GM12878 (cell line): Measurements from ENCODE around the gene RMND1. TPM values are rescaled to one million over a fixed set of nuclear protein-coding genes. Genes with fewer than 3 reads are reported as not detected.

Experiments
- ATAC-seq: fragments of 200-7000 bp; cut with Tn5 transposase; 3 replicates; pipeline ENCODE4 v1.9.1; 2020; ENCODE audit warnings: mild to moderate bottlenecking, moderate library complexity
- BruUV-seq: library from RNA; stranded (reverse); fragments of 400-500 nt; replicated peaks from 2 replicates; lab custom pipeline; 2021; lab: Mats Ljungman, UMichigan
- CTCF ChIA-PET: fragments of 300-600 bp; sonication (Branson Sonifier 250); formaldehyde crosslinking; extraction: SDS; loops from one replicate; lab custom pipeline; 2021; ENCODE audit warnings: inconsistent platforms; lab: Yijun Ruan, JAX
- POLR2A ChIA-PET: fragments of 350-600 bp; formaldehyde crosslinking; extraction: SDS; loops from one replicate; lab custom pipeline; 2021; ENCODE audit warnings: inconsistent platforms; lab: Charles Lee
- RAD21 ChIA-PET: fragments of 300-600 bp; sonication (Branson Sonifier 250); formaldehyde crosslinking; loops from one replicate; lab custom pipeline; 2023; ENCODE audit warnings: antibody characterized with exemption; ENCODE audit not compliant: unreplicated experiment; lab: Charles Lee
- SMC1A ChIA-PET: fragments of 300-600 bp; sonication (Branson Sonifier 250); formaldehyde crosslinking; loops from one replicate; lab custom pipeline; 2023; ENCODE audit not compliant: unreplicated experiment, uncharacterized antibody; lab: Charles Lee
- DNase-seq: peaks from one replicate; pipeline ENCODE4 v3.0.0-alpha.2; 2011; ENCODE audit warnings: low read depth, low spot score
- FAIRE-seq: peaks from 3 replicates; lab custom pipeline; 2011; peaks lifted over from hg19 to GRCh38; lab: Jason Lieb, UNC
- H2AFZ ChIP-seq: 2 replicates; pipeline ENCODE4 v1.6.0; 2011; ENCODE audit warnings: low read depth, low read length, control low read depth; ENCODE audit not compliant: control insufficient read depth
- H3K27ac ChIP-seq: 2 replicates; pipeline ENCODE4 v1.5.1; 2011; ENCODE audit warnings: control low read depth; ENCODE audit not compliant: control insufficient read depth, insufficient read depth
- H3K27me3 ChIP-seq, 2 experiments: replicated peaks in 1 of 2; 2 replicates each; pipeline versions ENCODE4 v1.6.0 to v1.6.1; 2011; ENCODE audit warnings: low read length in 1 of 2; ENCODE audit not compliant: control insufficient read depth in 2 of 2, insufficient read depth in 2 of 2
- H3K36me3 ChIP-seq, 2 experiments: 2 replicates each; pipeline ENCODE4 v1.5.1; 2011; ENCODE audit warnings: low read length in 1 of 2; ENCODE audit not compliant: control insufficient read depth in 2 of 2, insufficient read depth in 2 of 2
- H3K4me1 ChIP-seq: 2 replicates; pipeline ENCODE4 v1.6.1; 2011; ENCODE audit warnings: mild to moderate bottlenecking, low read length, moderate library complexity, mixed read lengths; ENCODE audit not compliant: control insufficient read depth, insufficient read depth
- H3K4me2 ChIP-seq: 2 replicates; pipeline ENCODE4 v1.6.0; 2011; ENCODE audit warnings: control low read depth; ENCODE audit not compliant: control insufficient read depth, insufficient read depth
- H3K4me3 ChIP-seq: fragments of 200-600 bp; sonication (generic); 2 replicates; pipeline ENCODE4 v1.5.1; 2016
- H3K79me2 ChIP-seq: 2 replicates; pipeline ENCODE4 v1.6.0; 2011; ENCODE audit warnings: low read length; ENCODE audit not compliant: control insufficient read depth, insufficient read depth
- H3K9ac ChIP-seq: 2 replicates; pipeline ENCODE4 v1.8.0; 2011; ENCODE audit warnings: low read length, control low read depth, mixed read lengths; ENCODE audit not compliant: control insufficient read depth, insufficient read depth
- H3K9me3 ChIP-seq: replicated peaks from 3 replicates; pipeline ENCODE4 v1.5.1; 2011; ENCODE audit warnings: mild to moderate bottlenecking, low read length; ENCODE audit not compliant: control insufficient read depth, insufficient read depth
- H4K20me1 ChIP-seq: 2 replicates; pipeline ENCODE4 v1.6.0; 2011; ENCODE audit not compliant: control insufficient read depth, insufficient read depth
- JUND ChIP-seq: IDR thresholded peaks from 2 replicates; pipeline ENCODE4 v1.6.1; 2012; ENCODE audit warnings: low read depth, mild to moderate bottlenecking, low read length, improper control_type of control experiment, moderate library complexity
- POLR2A ChIP-seq: IDR thresholded peaks from 2 replicates; pipeline ENCODE4 v1.6.1; 2011; ENCODE audit warnings: low read depth, mild to moderate bottlenecking, low read length
- POLR2AphosphoS2 ChIP-seq: IDR thresholded peaks from 2 replicates; pipeline ENCODE4 v1.6.1; 2011; ENCODE audit warnings: low read depth, mild to moderate bottlenecking, low read length, improper control_type of control experiment, moderate library complexity
- RAD21 ChIP-seq: IDR thresholded peaks from 2 replicates; pipeline ENCODE4 v1.6.1; 2011; ENCODE audit warnings: mild to moderate bottlenecking, low read depth, low read length, moderate library complexity; ENCODE audit not compliant: insufficient read depth
- SKIL ChIP-seq: fragments of 450-650 bp; IDR thresholded peaks from 2 replicates; pipeline ENCODE4 v1.6.1; 2017; ENCODE audit warnings: mild to moderate bottlenecking, low read depth, inconsistent platforms; ENCODE audit not compliant: poor library complexity, severe bottlenecking
- ZNF24 ChIP-seq: fragments of 450-650 bp; IDR thresholded peaks from 2 replicates; pipeline ENCODE4 v1.6.1; 2017; ENCODE audit warnings: antibody characterized with exemption, mild to moderate bottlenecking
- WGBS: methylation state at CpG from one replicate; pipeline ENCODE4 v1.1.6; 2016; ENCODE audit warnings: low lambda C conversion rate; ENCODE audit not compliant: insufficient replicate concordance, insufficient coverage; ENCODE audit errors: missing lambda C conversion rate; 5-methylcytosine and 5-hydroxymethylcytosine counted together
- in situ Hi-C: fragments of 300-500 bp; cut with MboI; formaldehyde crosslinking; loops from 9 replicates; pipeline ENCODE4 v1.14.3; 2018; ENCODE audit warnings: mixed read lengths
- intact Hi-C: fragments of 100-400 bp; cut with micrococcal nuclease; formaldehyde crosslinking; loops from one replicate; pipeline ENCODE4 v1.14.2; 2022; ENCODE audit not compliant: unreplicated experiment
- polyA plus RNA-seq, 11 experiments: library from polyadenylated mRNA; depleted of rRNA in 4 of 11; unstranded in 6 of 11; stranded (reverse) in 5 of 11; fragments of >200 nt; fragmentation: Nextera tagmentation in 4 of 11; fragmentation: Illumina TruSeq in 1 of 11; extraction: Ambion mirVana in 4 of 11; extraction: Trizol in 1 of 11; gene quantifications; 1 replicate in 1 of 11; 2 replicates in 10 of 11; pipeline versions ENCODE4 v1.2.1 to v1.2.3, GENCODE V29; 2011 to 2016; ENCODE audit warnings: inconsistent platforms in 2 of 11, missing spikeins in 2 of 11, low read depth in 1 of 11
- total RNA-seq, 4 experiments: library from RNA; depleted of rRNA in 3 of 4; stranded (reverse); fragments of >200 nt in 3 of 4; fragmentation: Illumina TruSeq in 1 of 4; extraction: Trizol in 1 of 4; gene quantifications; 2 replicates each; pipeline versions ENCODE4 v1.2.1 to v1.2.3, GENCODE V29; 2013 to 2021

RMND1 gene
- total and polyA plus RNA-seq, 10 of the 15 experiments (the other 5 are each of a cell fraction or from before 2014, with no cell fraction given), result 15.9 to 34.5 (median 21.4) TPM

- H3K4me1 ChIP-seq, result peaks cover 10% of the 10 kb centered on the region
- H3K4me3 ChIP-seq, result no peak overlapping the region
- no peaks in the 10 kb centered on the region for H4K20me1 ChIP-seq
- H3K9me3 ChIP-seq, result no peaks in the 10 kb centered on the region
- TF ChIP-seq RAD21 (no peak), POLR2AphosphoS2 (no peak), JUND (no peak), POLR2A (no peak), ZNF24 (no peak), SKIL (no peak)
- H3K27ac ChIP-seq, result no peak overlapping the region
- POLR2A ChIA-PET, result interaction anchor here (0.6 kb wide), 1 partner anchor 207 kb away, joined by 8 read pairs; no protein-coding TSS in a partner anchor
- no peaks in the 10 kb centered on the region for H3K27me3 ChIP-seq
- CTCF ChIA-PET, result interaction anchor here (1.2 to 7.1 kb wide), 4 partner anchors 9 to 34 kb away, joined by 3 to 76 read pairs (median 9); no protein-coding TSS in a partner anchor
- BruUV-seq, result no TSS peak
- H3K9ac ChIP-seq, result no peak overlapping the region
- H3K79me2 ChIP-seq, result peaks cover 17% of the 10 kb centered on the region
- DNase-seq, result no peak
- ATAC-seq, result no peak
- RAD21 ChIA-PET, result no interaction called here
- no peak overlapping the region for H2AFZ ChIP-seq
- in situ Hi-C loops, result loop anchor here (25.0 kb wide), 1 partner anchor 1551 kb away; the partner anchor contains the start of gene FBXO5
- intact Hi-C loops, result no loop called here
- peaks cover 1 to 14% of the 10 kb centered on the region in 2 experiments; a peak in 3 of 4 replicates for H3K36me3 ChIP-seq
- no peak overlapping the region for H3K4me2 ChIP-seq
- 80% methylated on average over 3 of the region's 3 CpGs for WGBS
- SMC1A ChIA-PET, result interaction anchor here (1.6 to 1.8 kb wide), 2 partner anchors 9 to 16 kb away, joined by 4 to 9 read pairs; partner anchors contain the start of gene RMND1
- no peak for FAIRE-seq
These were observed 15.6 kb downstream of the RMND1 start for GRCh38 chr6:151436300-151436699.
